HuH-7 (cell line): ENCODE measurements around the gene TRIM7.
A peak's percentile ranks its signal among the peaks of the same experiment; 100 is the strongest.
"Not testable (repeated sequence)": the region's sequence is repeated elsewhere in the genome, so short reads cannot be mapped to it uniquely, and the experiment has no call there.

ENCODE experiments used
- DNase-seq: peaks from one replicate; pipeline ENCODE4 v3.0.0; 2011; ENCODE audit warnings: low spot score

TRIM7 gene

DNA sequence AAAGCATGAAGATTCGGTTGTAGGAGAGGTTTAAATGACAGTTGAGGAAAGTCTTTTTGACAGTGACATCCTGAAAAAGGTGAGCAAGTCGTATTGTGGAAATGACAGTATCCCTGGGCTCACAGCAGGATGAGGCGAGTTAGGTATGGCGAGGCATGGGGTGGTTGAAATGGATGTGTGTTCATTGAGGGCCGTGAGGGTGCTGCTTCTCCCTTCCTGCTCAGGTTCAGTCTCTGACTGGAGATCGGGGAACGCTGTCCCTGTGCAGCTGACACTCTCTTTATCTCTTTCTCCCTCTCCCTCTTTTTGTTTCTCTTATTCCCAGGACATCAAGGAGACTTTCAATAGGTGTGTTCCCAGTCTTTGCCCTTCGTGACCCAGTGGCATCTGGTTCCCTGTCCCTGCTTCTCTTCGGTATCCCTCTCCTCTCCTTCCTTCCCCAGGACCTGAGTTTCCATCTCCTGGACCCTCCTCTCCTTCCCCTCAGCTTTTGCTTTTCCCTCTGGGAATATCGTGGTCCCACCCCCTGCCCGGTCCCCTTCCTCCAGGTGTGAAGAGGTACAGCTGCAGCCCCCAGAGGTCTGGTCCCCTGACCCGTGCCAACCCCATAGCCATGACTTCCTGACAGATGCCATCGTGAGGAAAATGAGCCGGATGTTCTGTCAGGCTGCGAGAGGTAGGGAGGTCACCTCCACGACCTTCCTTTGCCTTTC is 28.2 kb upstream of the TRIM7 start:
- DNase-seq: no peak

DNA sequence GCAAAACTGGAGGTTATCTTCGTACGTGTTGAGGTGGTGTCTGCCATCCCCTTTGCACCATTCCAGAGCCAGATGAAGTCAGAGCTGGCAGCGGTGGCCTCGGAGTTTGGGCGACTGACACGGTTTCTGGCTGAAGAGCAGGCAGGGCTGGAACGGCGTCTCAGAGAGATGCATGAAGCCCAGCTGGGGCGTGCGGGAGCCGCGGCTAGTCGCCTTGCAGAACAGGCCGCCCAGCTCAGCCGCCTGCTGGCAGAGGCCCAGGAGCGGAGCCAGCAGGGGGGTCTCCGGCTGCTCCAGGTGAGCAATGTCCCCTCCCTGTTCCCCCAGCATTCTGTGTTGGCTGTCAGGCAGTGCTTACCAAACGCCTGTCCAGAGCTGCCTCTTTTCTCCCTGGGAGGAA is 27.6 kb upstream of the TRIM7 start:
- DNase-seq: no peak

DNA sequence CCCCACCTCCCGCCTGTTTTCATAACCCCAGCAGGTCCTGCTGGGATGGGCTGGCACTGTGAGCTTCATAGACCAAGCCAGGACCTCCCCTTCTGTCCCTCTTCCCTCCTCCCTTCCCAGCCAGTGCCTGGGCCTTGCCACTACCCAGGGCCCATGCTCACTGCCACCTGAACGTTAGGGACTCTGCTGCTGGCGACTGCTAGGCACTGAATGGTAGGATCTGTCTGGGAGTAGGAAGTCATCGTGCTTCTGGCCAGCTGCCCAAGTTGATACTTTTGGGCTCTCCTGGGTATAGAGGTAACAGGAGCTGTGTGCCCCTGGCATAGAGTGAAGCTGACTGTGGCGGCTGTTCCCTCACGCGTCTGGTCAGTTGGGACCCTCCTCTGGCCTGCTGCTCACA is 26.4 kb upstream of the TRIM7 start:
- no peak for DNase-seq

DNA sequence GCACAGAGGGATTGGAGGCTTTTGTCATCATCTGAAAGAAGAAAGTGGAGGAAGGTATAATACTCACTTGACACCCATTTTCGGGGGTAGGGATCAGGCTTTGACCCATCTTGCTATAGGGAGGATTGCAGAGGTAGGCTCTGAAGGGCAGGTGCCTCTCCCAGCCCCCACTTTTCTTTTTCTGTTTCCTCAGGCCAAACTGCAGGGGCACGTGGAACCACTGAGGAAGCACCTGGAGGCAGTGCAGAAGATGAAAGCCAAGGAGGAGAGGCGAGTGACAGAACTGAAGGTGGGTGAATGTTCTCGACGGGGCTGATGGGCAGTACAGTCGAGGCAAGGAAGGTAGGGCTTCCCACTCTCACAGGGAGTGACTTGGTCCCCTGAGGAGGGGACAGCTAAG is 25.6 kb upstream of the TRIM7 start:
- DNase-seq: no peak

DNA sequence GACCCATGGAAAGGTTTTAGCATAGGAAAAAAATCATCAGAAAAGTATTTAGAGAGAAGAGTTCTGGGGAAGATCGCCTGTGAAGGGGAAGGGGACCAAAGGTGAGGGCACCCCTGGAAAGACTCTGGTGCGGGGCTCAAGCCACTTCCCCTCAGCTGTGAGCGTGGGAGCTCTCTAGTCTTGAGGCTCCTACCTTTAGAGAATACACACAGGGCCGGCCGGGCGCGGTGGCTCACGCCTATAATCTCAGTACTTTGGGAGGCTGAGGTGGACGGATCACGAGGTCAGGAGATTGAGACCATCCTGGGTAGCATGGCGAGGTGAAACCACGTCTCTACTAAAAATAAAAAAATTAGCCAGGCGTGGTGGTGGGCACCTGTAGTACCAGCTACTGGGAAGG is 25.0 kb upstream of the TRIM7 start:
- DNase-seq: no peak

DNA sequence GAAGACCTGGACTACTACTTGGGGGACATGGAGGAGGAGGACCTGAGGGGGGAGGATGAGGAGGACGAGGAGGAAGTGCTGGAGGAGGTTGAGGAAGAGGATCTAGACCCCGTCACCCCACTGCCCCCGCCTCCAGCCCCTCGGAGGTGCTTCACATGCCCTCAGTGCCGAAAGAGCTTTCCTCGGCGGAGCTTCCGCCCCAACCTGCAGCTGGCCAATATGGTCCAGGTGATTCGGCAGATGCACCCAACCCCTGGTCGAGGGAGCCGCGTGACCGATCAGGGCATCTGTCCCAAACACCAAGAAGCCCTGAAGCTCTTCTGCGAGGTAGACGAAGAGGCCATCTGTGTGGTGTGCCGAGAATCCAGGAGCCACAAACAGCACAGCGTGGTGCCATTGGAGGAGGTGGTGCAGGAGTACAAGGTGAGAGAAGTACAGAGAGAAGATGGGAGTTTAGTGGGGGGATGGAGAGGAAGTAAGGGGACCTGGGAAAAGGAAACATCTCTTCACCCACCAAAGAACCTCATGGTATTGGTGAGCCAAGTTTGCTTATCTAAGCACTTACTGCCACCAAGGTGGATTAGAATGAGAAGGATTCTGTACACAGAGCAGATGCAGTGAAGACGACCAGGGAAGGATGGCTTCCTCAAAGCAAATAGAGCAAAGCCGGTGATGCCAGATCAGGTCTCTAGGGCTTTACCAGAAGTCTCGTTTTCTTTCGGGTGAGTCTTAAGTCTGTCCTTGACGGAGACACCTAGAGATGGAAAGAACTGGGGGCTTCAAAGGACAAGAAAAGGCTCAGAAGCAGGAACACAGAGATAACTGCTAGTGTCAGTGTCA is 19.6 kb upstream of the TRIM7 start:
- DNase-seq: no peak

DNA sequence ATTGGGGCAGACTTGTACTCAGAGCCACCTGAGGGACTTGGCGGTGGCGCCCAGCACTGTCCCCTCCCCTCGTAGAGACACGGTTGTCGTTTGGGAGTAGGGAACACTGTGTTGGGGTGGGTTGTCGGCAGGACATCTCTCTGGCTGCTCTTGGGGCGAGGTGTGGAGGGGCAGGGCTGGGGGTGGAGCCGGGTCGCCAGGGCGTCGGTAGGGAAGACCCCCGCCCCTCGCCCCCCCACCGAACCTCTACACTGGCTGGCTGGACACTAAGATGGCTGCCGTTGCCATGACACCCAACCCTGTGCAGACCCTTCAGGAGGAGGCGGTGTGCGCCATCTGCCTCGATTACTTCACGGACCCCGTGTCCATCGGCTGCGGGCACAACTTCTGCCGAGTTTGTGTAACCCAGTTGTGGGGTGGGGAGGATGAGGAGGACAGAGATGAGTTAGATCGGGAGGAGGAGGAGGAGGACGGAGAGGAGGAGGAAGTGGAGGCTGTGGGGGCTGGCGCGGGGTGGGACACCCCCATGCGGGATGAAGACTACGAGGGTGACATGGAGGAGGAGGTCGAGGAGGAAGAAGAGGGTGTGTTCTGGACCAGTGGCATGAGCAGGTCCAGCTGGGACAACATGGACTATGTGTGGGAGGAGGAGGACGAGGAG is 18.9 kb upstream of the TRIM7 start:
- DNase-seq: no peak

DNA sequence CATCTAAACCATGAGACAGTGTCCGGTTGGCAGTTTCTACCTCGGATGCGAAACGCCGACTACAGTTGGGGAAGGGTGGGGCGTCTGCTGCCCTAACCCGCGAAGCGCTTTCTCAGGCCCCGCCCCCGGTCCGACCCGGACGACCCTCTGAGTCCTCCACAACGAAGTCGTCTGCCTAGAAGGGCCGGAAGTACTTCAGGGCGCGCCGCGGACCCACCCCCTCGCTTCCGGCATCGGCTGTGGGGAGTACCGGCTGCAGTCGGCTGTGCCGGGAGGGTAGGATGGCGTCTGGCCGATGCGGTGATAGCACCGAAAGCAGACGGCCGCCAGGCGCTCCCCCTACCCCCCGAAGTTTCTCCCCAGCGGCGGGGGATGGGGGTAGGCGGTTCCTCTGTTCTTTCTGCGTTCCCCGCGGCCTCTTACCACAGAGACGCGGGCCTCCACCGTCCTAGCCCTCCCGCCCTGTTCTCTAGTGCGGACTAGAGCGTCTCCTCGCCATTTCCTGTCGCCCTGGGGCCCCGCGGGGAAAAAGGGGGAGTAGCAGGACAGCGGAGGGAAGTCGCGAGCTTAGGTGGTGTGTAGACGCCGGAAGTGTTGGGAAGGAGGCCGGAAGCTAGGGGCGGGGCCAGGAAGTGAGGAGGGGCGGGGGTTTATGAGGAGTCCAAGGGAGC is 18.2 kb upstream of the TRIM7 start, which contains the start of gene TRIM41:
TRIM41 (plus strand) TSS at position 224 of the 671 bp plus-strand sequence. CDS start 719 bp downstream, outside the sequence.
- DNase-seq: peak; percentile 95

DNA sequence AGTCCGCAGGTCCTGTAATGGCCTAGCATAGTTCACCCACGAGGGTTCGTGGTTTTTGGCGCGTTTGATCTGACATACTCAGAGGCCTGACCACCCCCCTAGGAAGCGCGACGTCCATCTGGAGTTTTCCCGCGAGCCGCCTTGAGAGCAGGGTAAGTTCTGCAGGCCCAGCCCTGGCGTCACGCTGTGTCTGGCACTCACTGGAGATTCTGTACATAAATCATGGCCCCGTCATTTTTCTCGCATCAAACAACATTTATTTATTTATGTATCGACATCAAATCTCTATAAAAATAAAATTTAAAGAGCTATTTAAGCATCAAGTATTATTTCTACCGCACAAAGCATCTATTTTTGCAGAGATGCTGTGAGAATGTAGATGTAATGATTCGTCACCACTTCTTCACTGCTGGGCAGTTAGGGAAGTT is 17.6 kb upstream of the TRIM7 start:
- no peak for DNase-seq

DNA sequence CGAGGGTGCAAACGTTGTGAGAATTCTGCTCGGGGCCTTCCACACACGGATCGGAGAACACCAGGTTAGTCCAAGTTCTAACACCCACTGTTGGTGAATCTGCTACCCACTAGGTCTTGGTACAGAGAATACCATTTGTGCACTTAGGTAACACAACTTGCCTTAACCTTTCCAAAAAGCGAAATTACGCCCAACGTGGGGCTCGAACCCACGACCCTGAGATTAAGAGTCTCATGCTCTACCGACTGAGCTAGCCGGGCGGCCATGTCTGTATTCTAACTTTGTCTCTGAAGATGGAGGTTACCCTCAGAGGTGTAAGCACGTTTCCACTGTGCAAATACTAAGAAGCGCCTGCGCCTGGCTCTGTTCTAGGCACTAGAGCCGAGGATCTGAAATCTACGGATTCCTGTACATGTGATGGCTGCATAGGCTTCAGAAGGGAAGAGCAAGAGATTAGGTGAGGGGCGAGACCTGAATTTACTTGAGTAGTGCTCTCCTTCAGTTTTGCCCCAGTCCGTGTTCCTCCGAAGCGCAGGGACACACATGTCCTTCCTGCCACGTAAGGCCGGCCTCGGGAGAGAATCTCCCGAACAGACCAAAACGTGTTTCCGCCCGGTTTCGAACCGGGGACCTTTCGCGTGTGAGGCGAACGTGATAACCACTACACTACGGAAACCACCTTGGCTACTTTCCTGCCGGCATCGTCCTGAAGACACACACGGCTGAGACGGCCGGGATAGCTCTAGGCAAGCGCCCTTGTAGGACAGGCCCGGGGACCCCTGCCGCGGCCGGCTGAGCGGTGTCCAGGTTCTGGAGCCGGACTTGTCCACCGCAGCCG is 17.0 kb upstream of the TRIM7 start:
- peak; percentile 72 for DNase-seq

DNA sequence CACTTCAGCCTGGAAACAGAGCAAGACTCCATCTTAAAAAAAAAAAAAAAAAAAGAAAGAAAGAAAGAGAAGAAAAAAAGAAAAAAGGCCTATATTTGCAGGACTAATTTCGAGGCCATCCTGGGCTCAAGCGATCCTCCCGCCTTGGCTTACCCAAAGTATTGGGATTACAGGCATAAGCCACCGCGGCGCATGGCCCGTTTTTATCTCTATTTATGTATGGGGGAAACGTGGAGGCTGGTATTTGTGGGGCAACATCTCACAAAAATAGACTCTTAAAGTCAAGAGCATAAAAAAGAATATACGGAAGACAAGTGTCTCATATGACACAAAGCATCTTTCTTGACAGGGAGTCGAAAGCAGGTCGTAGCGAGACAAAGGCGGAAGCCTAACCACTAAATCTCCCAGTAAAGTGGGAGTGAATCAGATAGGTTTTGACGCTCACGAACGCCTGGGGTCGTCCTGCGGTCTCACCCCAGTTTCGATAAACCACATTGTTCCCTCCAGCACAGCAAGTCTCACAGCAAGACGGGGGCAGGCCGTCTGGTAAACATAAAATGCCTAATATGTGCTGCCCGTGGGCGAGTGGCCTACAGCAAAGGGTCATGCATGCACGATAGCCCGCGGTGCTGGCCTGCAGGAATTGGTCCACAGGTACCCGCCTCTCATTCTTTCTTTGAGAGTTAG is 16.3 kb upstream of the TRIM7 start:
- DNase-seq: no peak

DNA sequence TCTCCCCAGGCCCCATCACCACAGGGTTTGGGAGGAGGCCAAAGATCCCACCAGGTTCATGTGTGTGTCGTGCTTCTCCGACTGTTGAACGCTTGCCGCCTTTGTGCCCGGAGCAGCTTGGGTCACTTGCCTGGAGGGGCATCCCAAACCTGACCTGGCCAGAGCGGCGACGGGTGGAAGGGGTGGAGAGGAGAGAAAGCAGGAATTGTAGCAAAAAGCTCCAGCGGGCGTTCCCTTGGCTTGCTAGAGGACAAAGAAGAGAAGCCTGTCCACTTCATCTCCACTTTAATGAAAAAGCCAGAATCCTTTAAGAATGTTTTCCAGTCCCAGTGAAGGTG is 15.2 kb upstream of the TRIM7 start:
- no peak for DNase-seq

DNA sequence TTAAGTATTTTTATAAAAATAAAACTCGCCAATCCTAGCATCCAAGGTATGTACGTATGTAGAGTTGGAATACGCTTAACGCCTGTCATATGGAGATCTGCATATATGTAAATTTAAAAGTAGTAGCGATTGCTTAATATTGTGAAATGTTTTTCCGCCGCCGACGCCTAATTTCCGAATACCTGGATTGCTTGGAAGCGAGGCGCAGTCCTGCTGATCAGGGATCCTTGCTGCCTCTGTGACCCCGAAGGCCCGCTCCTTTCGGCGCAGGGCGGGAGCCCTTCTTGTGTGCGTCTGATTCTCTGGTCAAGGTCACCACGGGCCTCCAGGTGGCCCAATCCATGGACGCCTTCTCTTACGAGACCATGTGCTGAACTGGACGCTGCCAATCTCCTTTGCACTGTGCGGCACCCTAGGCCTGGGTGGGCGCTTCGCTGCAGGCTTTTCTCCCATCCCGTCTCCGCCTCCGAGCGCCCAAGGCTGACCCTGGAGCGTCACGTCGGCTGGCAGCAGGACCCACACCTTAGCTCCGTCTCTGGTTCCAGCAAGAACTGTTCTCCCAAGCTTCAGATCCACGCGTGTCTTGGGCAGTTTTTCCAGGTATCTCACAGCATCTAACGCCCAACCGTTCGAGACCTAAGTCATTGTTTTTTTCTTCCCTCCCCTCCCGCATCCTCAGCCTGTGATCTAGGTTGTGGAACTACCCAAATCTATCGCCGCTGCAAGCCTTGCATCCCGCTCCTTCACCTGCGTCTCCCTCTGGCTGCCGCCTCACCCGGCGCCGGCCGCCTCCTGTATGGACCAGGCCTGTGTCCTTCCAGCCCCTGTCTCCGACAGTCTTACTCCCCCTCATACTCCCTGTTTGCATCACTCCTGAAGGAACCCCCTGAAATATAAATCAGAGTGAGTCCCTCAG is 14.5 kb upstream of the TRIM7 start:
- DNase-seq: no peak

DNA sequence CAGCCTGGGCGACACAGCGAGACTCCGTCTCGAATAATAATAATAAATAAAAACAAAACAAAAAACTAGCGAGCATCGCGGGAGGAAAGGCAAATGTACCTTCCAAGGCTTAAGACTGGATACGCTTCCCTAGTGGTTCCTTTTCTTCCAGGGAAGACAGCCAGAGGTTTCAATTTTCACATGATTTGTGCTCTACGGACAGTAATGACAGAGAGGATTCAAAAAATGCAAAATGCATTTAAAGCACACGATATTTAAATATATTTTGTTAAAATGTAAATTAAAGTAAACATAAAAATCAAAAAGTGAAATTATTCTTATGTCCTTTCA is 13.8 kb upstream of the TRIM7 start:
- no peak for DNase-seq

DNA sequence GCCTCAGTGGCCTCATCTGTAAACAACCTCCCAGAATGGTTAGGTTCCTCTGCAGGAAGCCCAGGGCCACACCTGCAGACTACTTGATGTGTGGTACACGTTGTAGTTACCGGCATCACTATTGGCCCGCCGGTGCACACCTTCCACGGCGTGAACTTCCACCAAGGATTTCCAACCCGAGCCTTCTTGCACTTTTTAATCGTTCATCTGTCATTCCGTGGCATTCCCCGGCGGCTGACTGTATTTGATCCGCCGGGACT is 12.7 kb upstream of the TRIM7 start:
- DNase-seq: no peak

DNA sequence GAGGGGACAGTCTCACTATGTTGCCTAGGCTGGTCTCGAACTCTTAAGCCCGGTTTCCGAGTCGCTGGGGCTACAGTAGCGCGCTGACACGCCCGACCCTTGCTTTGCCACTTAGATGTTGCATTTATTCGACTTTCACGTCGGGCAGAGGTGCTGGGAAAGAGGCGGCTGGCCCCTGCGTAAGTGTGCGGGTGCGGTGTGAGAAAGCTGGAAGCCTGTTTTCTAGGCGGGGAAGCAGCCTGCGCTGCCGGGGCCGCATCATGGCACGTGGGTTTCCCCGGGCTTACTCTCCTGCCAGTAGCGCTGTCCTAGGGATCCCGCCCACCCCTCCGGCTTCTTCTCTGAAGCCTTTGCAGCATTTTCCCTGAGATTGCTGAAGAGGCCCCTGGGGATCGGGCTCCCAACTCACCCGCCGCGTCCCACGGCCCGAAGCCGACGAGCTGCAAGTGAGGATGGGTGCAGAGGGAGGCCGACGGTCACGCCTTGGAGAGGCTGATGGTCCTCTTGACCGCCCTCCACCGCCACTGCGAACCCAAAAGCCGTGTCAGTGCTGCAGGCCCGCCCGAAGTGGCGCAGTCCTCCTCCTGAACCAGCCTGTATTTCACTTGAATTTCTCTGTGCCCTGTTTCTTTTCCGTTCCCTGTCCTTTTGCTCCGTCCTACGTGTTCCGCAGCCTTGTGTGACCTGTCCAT is 12.3 kb upstream of the TRIM7 start:
- DNase-seq: no peak

DNA sequence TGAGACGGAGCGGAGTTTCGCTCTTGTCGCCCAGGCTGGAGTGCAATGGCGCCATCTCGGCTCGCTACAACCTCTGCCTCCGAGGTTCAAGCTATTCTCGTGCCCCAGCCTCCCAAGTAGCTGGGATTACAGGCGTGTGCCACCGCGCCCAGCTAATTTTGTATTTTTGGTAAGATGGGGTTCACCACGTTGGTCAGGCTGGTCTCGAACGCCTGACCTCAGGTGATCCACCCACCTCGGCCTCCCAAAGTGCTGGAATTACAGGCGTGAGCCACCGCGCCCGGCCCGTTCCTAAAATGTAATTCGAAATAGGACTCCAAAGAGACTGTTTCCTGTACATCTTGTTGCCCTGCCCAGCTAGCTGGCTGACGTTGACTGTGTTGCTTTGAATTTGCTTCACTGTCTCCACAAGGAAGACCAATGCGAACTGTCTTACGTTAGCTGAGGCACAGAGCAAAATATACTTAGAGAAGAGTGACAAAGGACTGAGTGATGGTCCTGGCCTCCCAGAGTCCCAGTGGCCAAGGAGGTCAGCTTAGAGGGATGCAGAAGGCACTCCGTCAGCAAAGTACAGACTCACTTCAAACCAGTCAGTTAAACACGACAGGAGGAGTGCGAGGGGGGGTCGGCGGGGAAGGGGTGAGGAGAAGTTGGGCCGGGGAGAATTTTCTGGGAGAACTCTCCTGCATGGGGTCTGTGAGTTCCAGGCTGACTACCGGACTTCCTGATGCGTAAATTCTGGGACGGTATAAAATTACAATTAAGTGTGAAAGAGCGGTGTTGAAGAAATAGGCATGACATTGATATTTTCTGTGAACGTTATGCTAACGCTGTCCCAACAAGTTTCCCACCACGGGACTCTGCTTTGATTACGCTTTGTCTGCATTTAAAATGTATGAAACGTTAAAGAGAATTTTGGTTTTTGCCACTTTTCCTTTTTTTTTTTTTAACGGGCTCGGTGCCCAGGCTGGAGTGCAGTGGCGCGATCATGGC is 11.3 kb upstream of the TRIM7 start:
- no peak for DNase-seq

DNA sequence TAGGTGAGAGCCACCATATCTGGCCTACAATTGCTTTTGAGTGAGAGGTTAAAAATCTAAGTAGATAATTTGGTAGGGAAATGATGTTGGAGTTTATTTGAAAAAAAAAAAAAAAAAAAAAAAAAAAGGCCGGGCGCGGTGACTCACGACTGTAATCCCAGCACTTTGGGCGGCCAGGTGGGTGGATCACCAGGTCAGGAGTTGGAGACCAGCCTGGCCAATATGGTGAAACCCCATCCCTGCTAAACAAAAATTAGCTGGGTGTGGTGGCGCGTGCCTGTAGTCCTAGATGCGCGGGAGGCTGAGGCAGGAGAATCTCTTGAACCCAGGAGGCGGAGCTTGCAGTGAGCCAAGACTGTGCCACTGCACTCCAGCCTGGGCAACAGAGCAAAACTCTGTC is 9.3 kb upstream of the TRIM7 start:
- not testable (repeated sequence) for DNase-seq
